GM19467 (cell line): Measurements from ENCODE around the gene TTC22.

ENCODE experiments used
- ATAC-seq: cut with Tn5 transposase; IDR thresholded peaks from one replicate; pipeline ENCODE4 v1.9.1; 2021; ENCODE audit warnings: mild to moderate bottlenecking, moderate library complexity; ENCODE audit not compliant: unreplicated experiment

The TTC22 gene

DNA sequence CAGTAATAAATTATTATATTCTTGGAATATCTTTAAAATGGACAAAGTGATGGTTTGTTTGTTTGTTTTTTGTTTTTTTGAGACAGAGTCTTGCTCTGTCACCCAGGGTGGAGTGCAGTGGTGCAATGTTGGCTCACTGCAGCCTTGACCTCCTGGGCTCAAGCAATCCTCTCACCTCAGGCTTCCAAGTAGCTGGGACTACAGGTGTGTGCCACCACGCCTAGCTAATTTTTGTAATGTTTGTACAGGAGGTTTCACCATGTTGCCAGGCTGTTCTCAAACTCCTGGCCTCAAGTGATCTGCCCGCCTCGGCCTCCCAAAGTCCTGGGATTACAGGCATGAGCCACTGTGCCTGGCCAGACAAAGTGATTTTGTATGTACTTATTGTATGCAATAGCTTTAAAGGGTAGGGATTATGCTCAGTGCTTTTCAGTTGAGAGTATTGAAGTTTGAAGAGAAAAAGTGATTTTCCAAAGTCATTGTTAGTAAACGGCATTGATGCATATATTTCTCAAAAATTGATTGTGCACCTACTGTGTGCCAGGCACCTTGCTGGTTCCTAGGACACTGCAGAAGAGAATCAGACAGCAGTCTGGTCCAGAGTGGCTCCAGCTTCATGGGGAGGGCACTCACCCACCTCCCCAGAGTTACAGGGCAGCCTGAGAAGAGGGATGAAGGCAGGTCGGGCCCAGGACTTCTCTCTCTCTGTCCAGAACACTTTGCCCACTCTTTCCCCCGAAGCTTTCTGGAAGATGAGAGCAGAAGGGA lies 34.2 kb upstream of the TTC22 start:
- no peak for ATAC-seq

DNA sequence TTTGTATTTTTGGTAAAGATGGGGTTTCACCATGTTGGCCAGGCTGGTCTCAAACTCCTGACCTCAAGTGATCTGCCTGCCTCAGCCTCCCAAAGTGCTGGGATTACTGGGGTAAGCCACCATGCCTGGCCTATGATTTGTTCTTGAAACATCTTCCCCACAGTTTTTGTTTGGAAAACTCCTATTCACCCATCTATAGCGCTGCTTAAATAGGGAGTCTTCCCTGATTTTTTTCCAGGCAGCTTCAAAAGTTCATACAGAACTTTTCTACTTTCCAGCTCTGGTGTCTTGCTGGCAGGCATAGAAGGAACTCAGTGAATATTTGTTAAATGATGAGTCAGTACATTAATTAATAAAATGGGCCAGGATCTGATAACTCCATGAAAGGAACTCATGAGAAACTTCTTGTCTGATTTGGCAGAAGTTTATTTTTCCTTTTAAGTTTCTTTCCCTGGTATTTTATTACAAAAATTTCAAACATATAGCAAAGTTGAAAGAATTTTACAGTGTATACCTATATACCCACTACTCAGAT lies 33.0 kb upstream of the TTC22 start:
- no peak for ATAC-seq

DNA sequence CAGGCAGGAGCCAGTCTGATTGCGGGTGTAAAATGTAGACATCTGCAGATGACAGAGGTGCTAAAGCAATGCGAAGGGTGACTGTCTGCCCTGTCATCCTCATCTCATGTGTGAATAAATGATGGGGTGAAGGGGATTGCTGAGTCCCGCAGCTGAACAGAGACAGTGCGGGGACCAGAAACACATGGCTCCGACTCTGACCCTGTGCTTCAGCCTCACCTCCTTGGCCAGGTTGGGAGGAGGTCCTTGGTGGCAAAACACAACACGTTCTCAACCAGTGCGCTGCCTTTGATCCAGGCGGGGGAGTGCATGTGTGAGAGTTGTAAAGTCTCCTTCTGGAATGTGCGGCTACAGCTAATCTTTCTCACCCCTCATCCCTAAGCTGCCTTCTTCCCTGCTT lies 32.0 kb upstream of the TTC22 start:
- no peak for ATAC-seq

DNA sequence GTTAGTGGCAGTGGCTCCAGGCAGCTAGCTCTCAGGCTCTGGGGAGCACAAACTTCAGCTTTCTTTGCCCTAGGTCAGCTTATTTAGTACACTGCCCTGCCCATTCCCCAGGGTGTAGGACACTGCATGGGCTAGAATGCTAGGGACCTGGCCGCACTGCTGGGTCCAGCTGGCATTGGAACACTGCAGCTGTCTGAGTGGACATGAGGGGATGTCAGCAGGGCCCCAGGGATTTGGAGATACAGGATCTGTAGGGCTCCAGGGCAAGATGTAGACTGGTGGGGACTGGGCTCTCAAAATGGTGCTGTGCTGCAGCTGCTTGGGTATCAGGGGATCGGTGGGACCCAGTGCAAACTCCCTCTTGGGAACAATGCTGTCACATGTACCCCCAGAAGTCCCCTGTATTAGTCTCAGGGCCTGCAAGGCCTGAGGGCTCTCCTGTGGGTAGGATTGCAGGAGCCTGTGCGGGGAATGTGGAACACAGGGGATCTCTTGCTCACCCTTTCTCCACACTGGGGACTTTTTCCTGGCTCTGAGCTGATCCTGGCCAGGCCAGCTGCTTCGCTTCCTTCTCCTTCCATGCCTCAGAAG lies 25.2 kb upstream of the TTC22 start:
- no peak for ATAC-seq

DNA sequence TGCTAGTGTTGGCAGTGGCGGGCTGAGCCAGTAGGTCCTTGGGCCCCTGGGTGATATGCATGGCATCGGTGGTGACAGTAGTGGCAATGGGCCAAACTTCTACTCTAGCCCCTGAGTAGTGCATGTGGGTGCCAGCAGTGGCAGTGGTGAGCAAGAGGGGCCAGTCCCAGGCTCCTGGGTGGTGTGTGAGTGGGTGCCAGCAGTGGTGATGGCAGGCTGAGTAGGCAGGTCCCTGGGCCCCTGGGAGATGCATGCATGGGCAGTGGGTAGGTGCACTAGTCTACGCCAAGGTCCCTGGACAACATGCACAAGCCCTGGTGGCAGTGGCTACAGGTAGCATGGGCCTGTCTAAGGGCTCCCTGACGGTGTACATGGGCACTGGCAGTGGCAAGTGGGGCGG lies 24.6 kb upstream of the TTC22 start:
- no peak for ATAC-seq

DNA sequence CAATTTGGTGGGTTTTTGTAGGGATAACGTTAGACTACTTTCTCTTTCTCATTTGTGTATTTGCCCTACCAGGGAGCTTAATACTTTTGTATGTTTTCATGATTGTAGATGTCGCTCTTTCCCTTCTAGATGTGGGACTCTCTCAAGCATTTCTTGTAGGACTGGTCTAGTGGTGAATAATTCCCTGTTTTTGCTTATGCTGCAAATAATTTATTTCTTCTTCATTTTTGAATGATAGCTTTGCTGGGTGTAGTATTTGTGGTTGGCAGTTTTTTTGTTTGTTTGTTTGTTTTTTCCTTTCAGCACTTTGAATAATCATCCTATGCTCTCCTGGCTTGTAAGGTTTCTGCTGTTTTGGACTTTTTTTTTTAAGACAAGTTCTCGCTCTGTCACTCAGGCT lies 22.5 kb upstream of the TTC22 start:
- ATAC-seq: no peak

DNA sequence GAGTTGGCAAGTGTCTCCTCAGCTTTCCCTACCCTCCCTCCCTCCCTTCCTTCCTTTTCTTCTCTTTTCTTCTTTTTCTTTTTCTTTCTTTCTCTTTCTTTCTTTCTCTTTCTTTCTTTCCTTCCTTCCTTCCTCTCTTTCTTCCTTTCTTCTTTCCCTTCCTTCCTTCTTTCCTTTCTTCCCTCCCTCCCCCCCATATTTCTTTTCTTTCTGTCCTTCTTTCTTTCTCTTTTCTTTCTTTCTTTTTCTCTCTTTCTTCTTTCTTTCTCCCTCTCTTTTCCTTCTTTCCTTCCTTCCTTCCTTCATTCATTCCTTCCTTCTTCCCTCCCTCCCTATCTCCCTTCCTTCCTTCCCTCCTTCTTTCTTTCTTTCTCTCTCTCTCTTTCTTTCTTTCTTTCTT lies 18.6 kb upstream of the TTC22 start:
- ATAC-seq: no peak

DNA sequence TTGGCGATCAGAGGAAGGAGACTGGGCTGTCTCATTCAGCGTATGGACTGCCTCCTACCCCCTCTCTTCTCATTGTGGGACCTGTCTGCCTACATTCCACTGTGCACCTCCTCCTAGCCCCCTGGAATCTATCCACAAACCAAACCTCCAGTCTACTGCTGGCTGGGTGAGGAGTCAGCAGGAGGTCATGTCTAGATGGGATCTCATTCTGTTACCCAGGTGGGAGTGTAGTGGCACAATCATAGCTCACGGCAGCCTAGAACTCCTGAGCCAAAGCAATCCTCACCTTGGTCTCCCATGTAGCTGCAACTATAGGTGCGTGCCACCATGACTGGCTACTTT lies 18.0 kb upstream of the TTC22 start:
- no peak for ATAC-seq

DNA sequence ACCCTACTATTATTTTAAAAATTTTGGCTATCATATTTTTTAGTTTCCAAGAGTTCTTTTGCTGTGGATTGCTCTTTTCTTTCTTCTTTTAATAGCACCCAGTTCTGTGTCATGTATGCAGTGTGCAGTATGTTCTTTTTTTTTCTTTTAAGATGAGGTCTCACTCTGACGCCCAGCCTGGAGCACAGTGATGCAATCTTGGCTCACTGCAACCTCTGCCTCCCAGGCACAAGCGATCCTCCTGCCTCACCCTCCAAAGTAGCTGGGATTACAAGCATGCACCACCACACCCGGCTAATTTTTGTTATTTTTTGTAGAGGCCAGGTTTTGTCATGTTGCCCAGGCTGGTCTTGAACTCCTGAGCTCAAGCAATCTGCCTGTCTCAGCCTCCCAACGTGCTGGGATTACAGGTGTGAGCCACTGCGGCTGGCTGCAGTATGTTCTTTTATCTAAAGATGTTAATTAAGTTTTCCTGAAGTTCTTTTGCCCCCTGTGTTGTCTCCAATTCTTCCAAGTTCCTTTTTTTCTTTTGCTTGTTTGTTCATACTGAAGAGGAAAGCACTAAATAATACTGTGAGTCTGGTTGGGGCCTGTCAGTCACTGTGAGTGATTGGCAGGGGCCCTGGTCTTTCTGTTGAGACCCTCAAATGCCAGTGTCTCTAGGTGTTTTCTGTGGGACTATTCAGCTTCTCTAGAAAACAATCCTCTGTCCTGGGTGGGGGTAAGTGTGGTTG lies 17.5 kb upstream of the TTC22 start:
- no peak for ATAC-seq

DNA sequence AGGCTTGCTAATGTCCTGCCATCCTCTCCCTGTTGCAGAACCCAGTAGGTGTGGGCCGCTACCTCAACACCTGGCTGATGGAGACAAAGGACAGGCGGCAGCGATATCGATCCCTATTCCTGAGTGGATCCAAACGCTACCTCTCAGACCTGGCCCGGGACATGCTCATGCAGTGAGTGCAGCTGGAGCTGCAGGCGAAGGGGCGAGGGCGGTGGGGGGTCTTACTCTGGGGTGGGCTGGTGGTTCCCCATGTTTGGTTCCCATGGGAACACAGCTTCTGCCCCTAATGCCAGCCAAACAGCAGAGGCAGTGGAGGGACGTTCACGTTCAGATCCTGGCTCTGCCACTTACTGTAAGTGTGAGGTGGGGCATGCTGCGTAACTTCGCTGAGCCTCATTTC lies 15.8 kb upstream of the TTC22 start:
- no peak for ATAC-seq

DNA sequence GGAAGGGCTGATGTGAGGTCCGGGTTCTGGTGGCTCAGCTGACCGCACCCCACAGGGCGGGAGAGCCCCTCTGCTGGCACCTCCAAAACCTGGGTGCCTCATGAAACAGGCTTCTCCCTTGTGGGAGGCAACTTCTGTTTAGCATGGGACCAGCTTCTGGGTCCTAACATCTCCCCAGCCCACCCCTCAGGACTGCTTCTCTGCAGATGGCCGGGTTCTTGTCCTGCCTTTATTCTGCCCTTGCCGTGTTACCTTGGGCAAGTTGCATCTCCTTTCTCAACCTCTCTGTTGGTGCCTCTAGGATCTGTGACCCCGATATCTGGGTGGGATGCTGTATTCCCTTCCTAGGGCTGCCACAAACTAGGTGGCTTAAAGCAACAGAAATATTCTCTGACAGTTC lies 15.0 kb upstream of the TTC22 start:
- ATAC-seq: no peak

DNA sequence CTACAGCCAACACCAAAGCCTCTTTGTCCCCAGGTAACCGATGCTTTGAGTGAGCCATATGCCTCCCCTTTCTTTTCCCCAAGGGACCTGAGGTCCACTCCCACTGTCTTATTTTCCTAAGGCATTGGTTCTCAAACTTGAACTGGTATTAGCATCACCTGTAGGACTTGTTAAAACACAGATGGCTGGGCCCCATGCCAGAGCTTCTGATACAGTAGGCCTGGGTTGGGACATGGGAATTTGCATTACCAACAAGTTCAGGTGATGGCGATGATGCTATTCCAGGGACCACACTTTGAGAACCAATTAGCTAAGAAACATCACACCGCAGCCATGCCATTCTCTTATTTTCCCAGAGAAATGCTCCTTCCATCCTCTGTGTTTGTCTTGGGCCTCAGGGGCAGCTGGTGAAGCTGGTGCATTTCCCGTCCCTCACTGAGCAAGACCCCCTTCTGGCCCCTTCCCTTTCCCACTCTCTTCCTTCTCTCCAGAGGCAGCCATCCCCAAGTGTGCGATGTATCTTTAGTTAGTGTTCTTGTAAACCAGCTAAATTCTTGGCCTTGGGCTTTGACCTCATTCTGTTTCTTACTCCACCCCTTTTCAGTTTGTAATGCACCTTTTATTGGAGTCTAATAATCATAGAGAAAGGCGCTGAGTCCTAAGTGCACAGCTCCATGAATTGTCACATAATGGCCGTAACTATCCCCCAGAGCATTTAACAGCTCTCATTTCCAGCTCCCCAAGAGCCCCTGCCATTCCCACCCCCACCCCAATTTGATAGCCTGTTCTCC lies 14.2 kb upstream of the TTC22 start:
- no peak for ATAC-seq

DNA sequence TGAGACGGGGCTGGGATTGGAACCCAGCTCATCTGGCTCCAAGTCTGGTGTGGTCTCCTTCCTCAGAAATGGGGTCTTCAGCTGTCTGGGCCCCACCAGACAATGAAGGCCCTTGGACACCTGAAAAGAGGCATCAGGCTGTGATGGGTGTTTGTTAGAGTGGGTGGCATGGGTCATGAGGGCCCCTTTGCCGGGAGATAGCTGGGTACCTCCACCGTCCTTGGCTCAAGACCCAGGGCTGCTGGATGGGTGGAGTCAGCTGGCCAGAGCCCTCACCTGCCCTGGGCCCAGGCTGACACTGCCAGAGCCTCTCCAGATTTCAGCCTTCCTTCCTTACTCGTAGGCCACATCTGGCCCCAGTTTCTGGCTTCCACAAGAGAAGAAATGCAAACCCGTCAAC lies 13.4 kb upstream of the TTC22 start:
- ATAC-seq: no peak

DNA sequence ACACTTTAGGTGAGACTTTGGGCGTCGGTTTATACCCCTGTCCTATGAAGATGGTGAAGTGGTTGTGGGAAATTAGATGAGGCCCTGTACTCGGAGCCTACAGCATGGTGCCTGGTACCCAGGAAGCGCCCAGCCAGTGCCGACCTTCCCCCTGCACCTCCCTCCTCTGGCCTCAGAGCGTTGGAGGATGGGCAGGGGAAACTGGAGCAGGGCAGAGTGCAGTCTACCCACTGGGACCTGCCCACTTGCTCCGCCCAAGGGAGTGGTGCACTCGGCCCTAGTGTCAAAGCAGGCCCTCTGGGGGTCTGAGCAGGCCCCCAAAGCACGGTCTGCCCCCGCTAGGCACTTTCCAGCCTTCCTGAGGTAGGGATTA lies 13.0 kb upstream of the TTC22 start:
- no peak for ATAC-seq

DNA sequence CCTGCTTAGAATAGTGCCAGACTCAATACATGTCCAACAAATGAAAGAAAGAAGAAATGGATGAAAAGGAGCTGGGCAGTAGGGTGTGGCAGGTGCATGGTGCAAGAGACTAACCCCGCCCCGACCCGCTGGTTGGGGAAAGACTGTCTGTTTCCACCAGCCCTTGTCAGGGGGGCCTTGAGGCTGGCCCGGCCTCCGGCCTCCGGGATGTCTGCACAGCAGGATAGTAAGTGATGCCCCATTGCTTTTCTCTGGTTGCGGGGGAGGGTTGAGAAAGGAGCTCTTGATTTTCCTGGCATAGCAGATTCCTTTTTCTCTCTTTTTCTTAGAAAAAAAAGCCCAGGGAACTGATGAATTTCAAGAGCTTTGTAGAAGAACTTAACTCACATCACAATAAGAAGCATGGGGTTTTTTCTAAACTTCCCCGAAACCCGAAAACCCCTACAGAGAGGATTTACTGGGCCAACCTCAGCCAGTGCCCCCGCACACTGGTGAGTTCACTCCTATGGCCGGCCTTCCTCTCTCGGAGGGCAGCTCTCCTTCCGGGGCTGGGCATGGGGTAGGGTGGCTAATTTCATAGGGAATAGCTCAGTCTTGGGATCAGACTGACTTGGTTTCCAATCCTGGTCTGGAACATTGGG lies 12.5 kb upstream of the TTC22 start:
- ATAC-seq: no peak

DNA sequence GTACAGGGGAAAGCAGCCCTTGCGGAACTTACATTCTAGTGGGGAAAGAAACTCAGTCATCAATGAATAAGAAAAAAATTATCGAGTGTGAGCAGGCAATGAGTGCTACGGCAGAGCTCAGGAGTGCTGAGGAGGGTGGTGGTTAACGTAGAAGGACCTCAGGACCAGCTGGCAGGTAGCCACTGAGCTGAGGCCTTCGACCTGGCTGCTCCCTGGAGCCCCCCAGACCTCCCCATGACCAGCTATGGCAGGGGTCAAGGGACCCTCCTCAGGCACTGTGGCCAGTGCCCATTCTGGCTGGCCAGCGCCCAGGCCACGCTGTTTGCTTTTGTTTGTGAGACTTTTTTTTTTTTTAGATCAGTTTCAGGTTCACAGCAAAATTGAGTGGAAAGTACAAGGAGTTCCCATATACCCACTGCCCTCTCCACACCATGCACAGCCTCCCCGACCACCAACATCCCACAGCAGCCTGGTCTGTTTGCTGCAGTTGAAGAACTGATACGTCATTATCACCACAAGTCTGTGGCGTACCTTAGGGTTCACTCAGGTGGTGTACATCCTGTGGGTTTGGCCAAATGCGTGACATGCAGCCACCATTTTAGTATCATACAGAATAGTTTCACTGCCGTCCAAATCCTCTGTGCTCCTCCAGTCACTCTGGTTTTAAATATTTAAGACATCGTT lies 11.8 kb upstream of the TTC22 start:
- ATAC-seq: no peak

DNA sequence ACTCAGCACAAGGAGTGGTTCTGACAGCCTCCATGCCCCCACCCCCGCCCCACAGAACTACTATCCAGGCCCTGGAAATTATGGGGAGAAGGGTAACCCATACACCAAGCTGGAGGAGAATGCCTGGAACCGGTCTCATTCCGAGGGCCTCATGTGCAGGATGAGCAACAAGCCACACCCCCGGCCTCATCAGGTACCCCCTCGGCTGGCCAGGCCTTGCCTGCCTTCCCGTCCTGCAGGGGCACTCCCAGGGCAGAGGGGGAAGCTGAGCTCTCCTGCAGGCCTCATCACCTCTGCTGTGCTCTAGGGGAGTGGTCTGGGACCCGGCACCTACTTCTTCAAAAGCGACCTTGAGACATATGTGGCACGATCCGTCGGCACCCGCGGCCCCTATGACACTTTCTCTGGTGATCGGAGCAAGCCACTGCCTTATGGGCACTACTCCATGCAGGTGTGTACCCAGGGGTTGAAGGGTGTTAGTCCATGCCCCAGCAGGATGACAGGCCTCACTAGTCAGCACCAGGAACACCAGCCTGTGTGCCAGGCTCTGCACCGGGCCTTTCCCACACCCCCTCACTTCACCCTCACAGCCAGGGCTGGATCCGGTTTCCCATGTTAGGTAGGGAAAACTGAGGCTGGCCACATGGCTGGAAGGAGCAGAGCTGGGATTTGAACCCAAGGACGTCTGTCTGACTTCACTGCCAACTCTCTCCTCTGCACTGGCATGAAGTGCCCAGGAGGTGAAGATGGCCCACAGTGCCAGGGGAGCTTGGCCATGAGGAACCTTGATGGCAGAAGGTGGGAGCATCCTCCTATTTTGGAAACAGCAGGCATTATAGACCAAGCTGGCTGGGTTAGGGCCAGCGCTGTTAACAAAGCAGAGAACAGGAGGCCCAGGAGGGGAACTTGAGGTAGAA lies 10.9 kb upstream of the TTC22 start:
- ATAC-seq: no peak

DNA sequence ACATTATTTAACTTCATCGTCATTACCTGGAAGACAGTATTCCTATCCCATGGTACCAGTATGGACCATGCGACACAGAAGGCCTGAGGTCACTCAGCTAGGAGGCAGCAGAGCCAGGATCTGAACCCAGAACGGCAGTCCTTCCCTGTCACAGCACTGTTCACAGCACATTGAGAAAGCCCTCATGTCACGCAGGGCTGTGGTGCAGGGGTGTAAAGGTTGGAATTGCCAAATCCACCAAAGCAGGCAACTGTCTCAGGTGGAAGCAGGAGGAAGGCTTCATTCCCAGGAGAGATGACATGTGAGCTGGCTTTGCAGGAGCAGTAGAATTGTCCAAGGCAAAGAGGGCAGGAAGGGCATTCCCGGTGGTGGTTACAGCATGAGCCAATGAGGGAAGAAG lies 9.9 kb upstream of the TTC22 start:
- no peak for ATAC-seq
